ENCODE measurements around the gene DAP.

DAP gene

GRCh38 chr5:10679336-10679988 lies 81.6 kb downstream of the DAP start:
- no peak for DNase-seq (ENCODE audit: low spot score)
- no peaks in the 10 kb centered on the region for H3K9me3 ChIP-seq (replicated peaks in 1 of 2; ENCODE audit: control insufficient read depth in 2 of 2, insufficient read depth in 1 of 2, low read depth in 1 of 2, low read length in 2 of 2)
- no peaks in the 10 kb centered on the region for H3K27me3 ChIP-seq (ENCODE audit: control insufficient read depth in 3 of 3, insufficient read depth in 3 of 3, low read depth in 1 of 3, low read length in 3 of 3)
- no peak overlapping the region for H3K27ac ChIP-seq (replicated peaks; ENCODE audit: low read length)
- no peak overlapping the region for H3K4me2 ChIP-seq (ENCODE audit: insufficient read depth, low read length, poor library complexity, severe bottlenecking)
- H3K79me1 ChIP-seq (ENCODE audit: low read depth, low read length), result no peaks in the 10 kb centered on the region
- WGBS, 2 donors (ENCODE audit: extremely low coverage in 2 of 2, insufficient read length in 2 of 2, insufficient replicate concordance in 1 of 2), result no CpG with 5 or more reads among the region's 15 CpGs
- H2BK15ac ChIP-seq (ENCODE audit: low read length), result no peak overlapping the region
- no peak overlapping the region for H4K91ac ChIP-seq (ENCODE audit: low read depth, low read length, poor library complexity)
- no peak overlapping the region for H2BK12ac ChIP-seq (ENCODE audit: low read length)
- H4K8ac ChIP-seq (ENCODE audit: low read depth, low read length), result no peak overlapping the region
- no peak overlapping the region for H2AK5ac ChIP-seq (ENCODE audit: low read depth, low read length)
- peak overlapping the region; percentile 11 for H3K23ac ChIP-seq (ENCODE audit: low read depth, low read length, poor library complexity)
- peak overlapping the region; percentile 26 for H2BK5ac ChIP-seq (ENCODE audit: low read length)
- H2AFZ ChIP-seq (ENCODE audit: low read length), result no peak overlapping the region
- H3K14ac ChIP-seq (ENCODE audit: low read length), result no peak overlapping the region
- no peaks in the 10 kb centered on the region for H3K4me1 ChIP-seq (ENCODE audit: control insufficient read depth in 2 of 2, insufficient read depth in 1 of 2, low read depth in 1 of 2, low read length in 2 of 2)
- no peak overlapping the region for H3K4ac ChIP-seq (ENCODE audit: low read length)
- no peak overlapping the region for H3K9ac ChIP-seq (ENCODE audit: low read depth, low read length, poor library complexity)
- H3K18ac ChIP-seq (ENCODE audit: low read length), result no peak overlapping the region
- H3K36me3 ChIP-seq (replicated peaks in 1 of 2; ENCODE audit: control insufficient read depth in 2 of 2, insufficient read depth in 2 of 2, low read length in 2 of 2), result peaks cover 18 to 58% of the 10 kb centered on the region in 2 donors
- no peak overlapping the region for H2BK120ac ChIP-seq (ENCODE audit: low read depth, low read length)
- no peak overlapping the region for H3K4me3 ChIP-seq (ENCODE audit: low read length in 2 of 2)

- Histone ChIP-seq H3K18ac (ENCODE audit: low read length) (no peak overlapping the region), H4K8ac (ENCODE audit: low read depth, low read length) (no peak overlapping the region), H4K91ac (ENCODE audit: low read depth, low read length, poor library complexity) (no peak overlapping the region), H2BK12ac (ENCODE audit: low read length) (no peak overlapping the region), H3K9me3 (replicated peaks in 1 of 2; ENCODE audit: control insufficient read depth in 2 of 2, insufficient read depth in 1 of 2, low read depth in 1 of 2, low read length in 2 of 2) (no peaks in the 10 kb centered on the region), H3K4me3 (ENCODE audit: low read length in 2 of 2) (no peak overlapping the region), H3K4me1 (ENCODE audit: control insufficient read depth in 2 of 2, insufficient read depth in 1 of 2, low read depth in 1 of 2, low read length in 2 of 2) (no peaks in the 10 kb centered on the region), H2BK15ac (ENCODE audit: low read length) (no peak overlapping the region), H3K27ac (replicated peaks; ENCODE audit: low read length) (no peak overlapping the region), H3K27me3 (ENCODE audit: control insufficient read depth in 3 of 3, insufficient read depth in 3 of 3, low read depth in 1 of 3, low read length in 3 of 3) (no peaks in the 10 kb centered on the region), H2AK5ac (ENCODE audit: low read depth, low read length) (no peak overlapping the region), H3K79me1 (ENCODE audit: low read depth, low read length) (no peaks in the 10 kb centered on the region), H3K4ac (ENCODE audit: low read length) (no peak overlapping the region), H2BK5ac (ENCODE audit: low read length) (no peak overlapping the region), H3K4me2 (ENCODE audit: insufficient read depth, low read length, poor library complexity, severe bottlenecking) (no peak overlapping the region), H3K9ac (ENCODE audit: low read depth, low read length, poor library complexity) (no peak overlapping the region), H2BK120ac (ENCODE audit: low read depth, low read length) (no peak overlapping the region), H3K14ac (ENCODE audit: low read length) (no peak overlapping the region), H3K36me3 (replicated peaks in 1 of 2; ENCODE audit: control insufficient read depth in 2 of 2, insufficient read depth in 2 of 2, low read length in 2 of 2) (peaks cover 15 to 57% of the 10 kb centered on the region in 2 donors), H3K23ac (ENCODE audit: low read depth, low read length, poor library complexity) (no peak overlapping the region), H2AFZ (ENCODE audit: low read length) (no peak overlapping the region)
- WGBS, 2 donors (ENCODE audit: extremely low coverage in 2 of 2, insufficient read length in 2 of 2, insufficient replicate concordance in 1 of 2), result no CpG with 5 or more reads among the region's 2 CpGs
- no peak for DNase-seq (ENCODE audit: low spot score)
Measured at GRCh38 chr5:10678244-10678643, 82.8 kb downstream of the DAP start.

- H3K27ac ChIP-seq (replicated peaks; ENCODE audit: low read length), result no peak overlapping the region
- H2AK5ac ChIP-seq (ENCODE audit: low read depth, low read length), result no peak overlapping the region
- no peak overlapping the region for H3K14ac ChIP-seq (ENCODE audit: low read length)
- no peak overlapping the region for H4K8ac ChIP-seq (ENCODE audit: low read depth, low read length)
- no peak overlapping the region for H3K18ac ChIP-seq (ENCODE audit: low read length)
- H3K4me3 ChIP-seq (ENCODE audit: low read length in 2 of 2), result no peak overlapping the region
- H3K79me1 ChIP-seq (ENCODE audit: low read depth, low read length), result no peaks in the 10 kb centered on the region
- no peak overlapping the region for H4K91ac ChIP-seq (ENCODE audit: low read depth, low read length, poor library complexity)
- H3K4me2 ChIP-seq (ENCODE audit: insufficient read depth, low read length, poor library complexity, severe bottlenecking), result no peak overlapping the region
- H3K27me3 ChIP-seq (ENCODE audit: control insufficient read depth in 3 of 3, insufficient read depth in 3 of 3, low read depth in 1 of 3, low read length in 3 of 3), result no peaks in the 10 kb centered on the region
- no peak overlapping the region for H2BK5ac ChIP-seq (ENCODE audit: low read length)
- peaks cover 11 to 50% of the 10 kb centered on the region in 2 donors for H3K36me3 ChIP-seq (replicated peaks in 1 of 2; ENCODE audit: control insufficient read depth in 2 of 2, insufficient read depth in 2 of 2, low read length in 2 of 2)
- no peaks in the 10 kb centered on the region for H3K9me3 ChIP-seq (replicated peaks in 1 of 2; ENCODE audit: control insufficient read depth in 2 of 2, insufficient read depth in 1 of 2, low read depth in 1 of 2, low read length in 2 of 2)
- no peak for DNase-seq (ENCODE audit: low spot score)
- H3K9ac ChIP-seq (ENCODE audit: low read depth, low read length, poor library complexity), result no peak overlapping the region
- no CpG with 5 or more reads among the region's 7 CpGs for WGBS, 2 donors (ENCODE audit: extremely low coverage in 2 of 2, insufficient read length in 2 of 2, insufficient replicate concordance in 1 of 2)
- H3K23ac ChIP-seq (ENCODE audit: low read depth, low read length, poor library complexity), result no peak overlapping the region
- H2AFZ ChIP-seq (ENCODE audit: low read length), result no peak overlapping the region
- no peak overlapping the region for H2BK12ac ChIP-seq (ENCODE audit: low read length)
- no peak overlapping the region for H3K4ac ChIP-seq (ENCODE audit: low read length)
- no peaks in the 10 kb centered on the region for H3K4me1 ChIP-seq (ENCODE audit: control insufficient read depth in 2 of 2, insufficient read depth in 1 of 2, low read depth in 1 of 2, low read length in 2 of 2)
- H2BK15ac ChIP-seq (ENCODE audit: low read length), result no peak overlapping the region
- no peak overlapping the region for H2BK120ac ChIP-seq (ENCODE audit: low read depth, low read length)
Measured at GRCh38 chr5:10677533-10677932, 83.5 kb downstream of the DAP start.

GRCh38 chr5:10676946-10677345 lies 84.1 kb downstream of the DAP start:
- H3K9me3 ChIP-seq (replicated peaks in 1 of 2; ENCODE audit: control insufficient read depth in 2 of 2, insufficient read depth in 1 of 2, low read depth in 1 of 2, low read length in 2 of 2), result no peaks in the 10 kb centered on the region
- H3K79me1 ChIP-seq (ENCODE audit: low read depth, low read length), result no peaks in the 10 kb centered on the region
- H3K4me1 ChIP-seq (ENCODE audit: control insufficient read depth in 2 of 2, insufficient read depth in 1 of 2, low read depth in 1 of 2, low read length in 2 of 2), result no peaks in the 10 kb centered on the region
- H3K18ac ChIP-seq (ENCODE audit: low read length), result no peak overlapping the region
- WGBS, 2 donors (ENCODE audit: extremely low coverage in 2 of 2, insufficient read length in 2 of 2, insufficient replicate concordance in 1 of 2), result no CpG with 5 or more reads among the region's 1 CpG
- no peak overlapping the region for H3K9ac ChIP-seq (ENCODE audit: low read depth, low read length, poor library complexity)
- DNase-seq (ENCODE audit: low spot score), result no peak
- no peak overlapping the region for H3K27ac ChIP-seq (replicated peaks; ENCODE audit: low read length)
- no peak overlapping the region for H2AFZ ChIP-seq (ENCODE audit: low read length)
- no peak overlapping the region for H2BK12ac ChIP-seq (ENCODE audit: low read length)
- no peak overlapping the region for H3K14ac ChIP-seq (ENCODE audit: low read length)
- H3K27me3 ChIP-seq (ENCODE audit: control insufficient read depth in 3 of 3, insufficient read depth in 3 of 3, low read depth in 1 of 3, low read length in 3 of 3), result no peaks in the 10 kb centered on the region
- no peak overlapping the region for H3K23ac ChIP-seq (ENCODE audit: low read depth, low read length, poor library complexity)
- H3K36me3 ChIP-seq (replicated peaks in 1 of 2; ENCODE audit: control insufficient read depth in 2 of 2, insufficient read depth in 2 of 2, low read length in 2 of 2), result peaks cover 7 to 44% of the 10 kb centered on the region in 2 donors
- no peak overlapping the region for H2BK5ac ChIP-seq (ENCODE audit: low read length)
- no peak overlapping the region for H2BK15ac ChIP-seq (ENCODE audit: low read length)
- H3K4me2 ChIP-seq (ENCODE audit: insufficient read depth, low read length, poor library complexity, severe bottlenecking), result no peak overlapping the region
- no peak overlapping the region for H4K91ac ChIP-seq (ENCODE audit: low read depth, low read length, poor library complexity)
- no peak overlapping the region for H2AK5ac ChIP-seq (ENCODE audit: low read depth, low read length)
- no peak overlapping the region for H2BK120ac ChIP-seq (ENCODE audit: low read depth, low read length)
- H3K4ac ChIP-seq (ENCODE audit: low read length), result no peak overlapping the region
- no peak overlapping the region for H3K4me3 ChIP-seq (ENCODE audit: low read length in 2 of 2)
- H4K8ac ChIP-seq (ENCODE audit: low read depth, low read length), result no peak overlapping the region
